Measurements from ENCODE around the gene ABLIM2.

- TF ChIP-seq CTCF (IDR thresholded peaks at IDR 0.05) (no peak), POLR2A (IDR thresholded peaks at IDR 0.05) (no peak)
Measured at GRCh38 chr4:7933651-7934510, 224.7 kb downstream of the ABLIM2 start.
